HG03342 (cell line): ENCODE data around the gene TBC1D8.
"Not testable (repeated sequence)": the region's sequence is repeated elsewhere in the genome, so short reads cannot be mapped to it uniquely, and the experiment has no call there.

Source experiments
- ATAC-seq: cut with Tn5 transposase; IDR thresholded peaks from one replicate; pipeline ENCODE4 v1.9.1; 2021; ENCODE audit warnings: mild to moderate bottlenecking, moderate library complexity; ENCODE audit not compliant: unreplicated experiment

Gene TBC1D8

DNA sequence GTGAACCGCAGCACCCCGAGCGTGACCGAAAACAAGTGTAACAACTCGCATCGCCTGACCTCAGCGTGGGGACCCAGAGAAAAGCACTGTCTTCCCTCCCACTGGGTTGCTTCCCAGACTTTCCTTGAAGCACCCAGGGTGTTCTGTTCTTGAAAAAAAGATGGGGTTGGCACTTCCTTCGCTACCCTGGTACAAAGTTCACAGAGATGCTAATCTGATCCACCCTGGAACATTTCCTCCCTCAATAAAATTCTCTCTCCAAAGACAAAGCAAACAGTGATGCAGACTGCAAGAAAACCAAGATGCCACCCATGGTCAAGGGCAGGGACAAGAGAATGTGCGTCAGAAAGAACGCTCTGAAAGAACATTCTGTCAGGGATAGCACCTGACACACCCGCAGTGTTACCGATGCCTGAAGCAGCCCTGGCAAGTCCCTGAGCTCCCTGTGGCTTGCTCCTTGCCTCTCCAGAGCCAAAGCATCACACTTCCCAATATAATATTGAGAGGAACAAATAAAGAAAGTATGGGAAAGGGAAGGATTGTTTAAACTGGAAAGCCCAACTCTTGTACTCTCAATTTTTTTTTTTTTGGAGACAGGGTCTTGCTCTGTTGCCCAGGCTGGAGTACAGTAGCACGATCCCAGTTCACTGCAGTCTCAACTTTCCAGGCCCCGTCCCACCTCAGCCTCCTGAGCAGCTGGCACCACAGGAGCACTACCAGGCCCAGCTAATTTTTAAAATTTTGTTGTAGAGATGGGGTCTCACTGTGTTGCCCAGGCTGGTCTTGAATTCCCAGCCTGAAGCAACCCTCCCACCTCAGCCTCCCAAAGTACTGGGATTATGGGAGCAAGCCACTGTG, 70.7 kb downstream of the TBC1D8 start:
- no peak for ATAC-seq

DNA sequence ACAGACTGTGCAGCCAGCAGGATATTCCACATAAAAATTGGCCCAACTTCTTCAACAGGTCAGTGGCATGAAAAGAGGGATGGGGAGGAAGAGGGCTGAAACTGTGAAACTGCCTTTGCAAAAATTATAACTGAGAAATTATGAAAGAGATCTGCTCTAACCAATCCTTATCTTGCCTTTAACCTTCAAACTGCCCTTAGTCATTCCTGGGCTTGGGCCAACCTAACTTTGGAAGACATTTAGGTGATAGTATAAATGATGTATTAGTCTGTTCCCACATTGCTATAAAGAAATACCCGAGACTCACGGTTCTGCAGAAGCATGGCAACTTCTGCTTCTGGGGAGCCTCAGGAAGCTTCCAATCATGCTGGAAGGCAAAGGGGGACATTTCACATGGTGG, 74.6 kb downstream of the TBC1D8 start:
- no peak for ATAC-seq

DNA sequence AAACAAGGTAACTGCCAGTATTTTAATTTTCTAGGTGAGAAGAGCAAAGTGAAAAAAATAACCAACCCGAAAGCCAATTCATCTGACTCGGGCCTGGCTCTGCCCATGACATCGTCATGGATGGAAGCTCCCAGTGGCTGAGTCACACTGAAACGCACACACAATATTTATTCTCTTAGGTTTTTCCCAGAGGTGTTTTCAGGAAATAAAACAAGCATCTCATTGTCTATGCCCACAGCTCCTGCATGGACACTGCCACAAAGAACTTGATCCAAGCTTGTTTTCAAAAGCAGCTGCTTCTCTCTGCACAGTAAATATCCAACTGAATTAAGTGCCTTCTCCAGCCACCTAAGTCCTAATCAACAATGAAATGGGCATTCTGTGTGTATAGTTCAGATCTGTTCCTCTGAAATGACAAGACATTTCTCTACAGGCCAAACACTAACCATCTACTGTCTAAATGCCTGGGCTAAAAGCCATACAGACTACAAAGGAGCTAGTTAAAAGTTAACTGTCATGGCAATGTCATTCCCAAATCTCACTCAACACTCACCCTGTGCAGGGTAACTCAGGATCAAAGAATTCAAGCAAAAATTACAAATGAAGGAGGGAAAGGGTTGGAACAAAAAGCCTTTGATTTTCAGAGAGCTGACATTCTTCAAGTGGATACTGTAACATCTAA, 86.2 kb downstream of the TBC1D8 start:
- ATAC-seq = peak; percentile 54

DNA sequence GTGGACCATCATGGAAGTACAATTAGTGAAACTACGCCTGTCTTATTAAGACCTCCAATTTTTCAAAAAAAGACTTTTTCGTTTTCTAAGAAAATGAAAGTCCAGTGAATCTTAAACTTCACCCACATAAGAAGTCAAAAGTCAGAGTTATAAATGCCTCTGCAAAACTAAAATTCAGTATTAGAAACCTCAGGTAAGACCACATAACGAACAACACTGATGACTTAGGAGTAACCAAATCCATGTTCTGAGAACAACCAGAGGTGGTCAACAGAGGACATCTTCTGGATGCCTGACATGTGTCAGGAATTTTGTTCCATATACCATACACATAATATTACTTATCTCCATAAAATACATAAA, 86.7 kb downstream of the TBC1D8 start:
- ATAC-seq = peak; percentile 20

DNA sequence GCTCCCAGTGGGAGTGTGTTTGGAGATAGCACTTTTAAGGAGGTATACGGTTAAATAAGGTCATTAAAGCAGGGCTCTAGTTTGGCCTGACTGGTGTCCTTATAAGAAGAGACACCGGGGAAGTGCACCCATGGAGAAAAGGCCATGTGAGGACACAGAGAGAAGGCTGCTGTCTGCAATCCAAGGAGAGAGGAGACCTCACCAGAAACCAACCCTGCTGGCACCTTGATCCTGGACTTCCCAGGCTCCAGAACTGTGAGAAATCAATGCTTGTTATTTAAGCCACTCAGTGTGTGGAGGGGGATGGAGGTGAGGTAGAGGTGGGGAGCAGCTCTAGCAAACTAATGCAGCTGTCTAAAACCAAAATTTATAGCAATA, 87.1 kb downstream of the TBC1D8 start:
- no peak for ATAC-seq

DNA sequence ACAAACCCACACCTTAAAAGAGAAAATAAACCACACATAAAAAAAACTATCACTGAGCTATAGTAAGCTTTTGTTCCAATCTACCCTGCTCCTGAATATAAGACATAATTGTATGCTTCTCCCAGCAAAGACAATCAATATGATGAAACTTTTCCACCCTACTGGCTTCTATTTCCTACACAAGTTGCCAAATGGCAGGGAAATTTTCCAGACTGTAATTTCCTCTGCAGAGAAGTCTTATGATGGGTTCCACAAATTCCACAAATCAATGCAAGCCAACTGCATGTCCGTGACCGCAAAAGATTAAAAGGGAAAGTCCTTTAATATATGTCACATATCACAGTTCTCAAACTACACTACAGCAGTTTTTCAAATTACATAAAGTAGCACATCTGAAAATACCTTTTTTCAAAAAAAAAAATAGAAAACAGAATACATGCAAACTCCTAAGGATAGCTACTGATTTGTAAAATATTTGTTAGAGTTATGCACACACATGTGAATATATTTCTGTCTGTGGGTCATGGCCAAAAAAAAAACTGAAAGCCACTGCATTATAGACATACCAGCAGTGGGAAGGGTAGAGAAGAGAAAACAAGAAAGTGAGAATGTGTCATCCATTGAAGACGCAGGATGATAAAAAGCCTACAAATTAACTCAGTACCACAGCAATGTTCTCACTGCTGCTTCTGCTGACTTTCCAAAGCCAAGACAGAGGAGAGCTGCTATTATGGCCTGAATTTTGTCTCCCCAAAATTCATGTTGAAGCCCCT, 87.6 kb downstream of the TBC1D8 start:
- ATAC-seq = no peak

DNA sequence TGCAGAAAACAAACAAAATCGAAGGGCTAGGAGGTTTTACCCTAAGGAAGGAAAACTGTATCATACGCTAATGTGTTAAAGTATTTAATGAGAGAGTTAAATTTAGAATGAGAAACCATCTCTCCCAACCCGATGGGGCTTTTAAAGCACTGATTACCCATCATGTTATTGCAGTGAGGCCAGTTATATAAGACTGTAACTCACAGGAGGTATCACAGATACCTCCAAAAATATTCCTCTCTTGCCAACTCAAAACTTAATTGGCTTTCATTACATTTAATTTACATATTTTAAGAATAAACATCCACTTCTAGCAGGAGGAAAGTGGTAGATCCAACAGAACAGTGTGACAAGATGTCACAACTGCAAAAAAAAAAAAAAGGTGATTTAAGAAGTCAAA, 92.8 kb downstream of the TBC1D8 start:
- no peak for ATAC-seq

DNA sequence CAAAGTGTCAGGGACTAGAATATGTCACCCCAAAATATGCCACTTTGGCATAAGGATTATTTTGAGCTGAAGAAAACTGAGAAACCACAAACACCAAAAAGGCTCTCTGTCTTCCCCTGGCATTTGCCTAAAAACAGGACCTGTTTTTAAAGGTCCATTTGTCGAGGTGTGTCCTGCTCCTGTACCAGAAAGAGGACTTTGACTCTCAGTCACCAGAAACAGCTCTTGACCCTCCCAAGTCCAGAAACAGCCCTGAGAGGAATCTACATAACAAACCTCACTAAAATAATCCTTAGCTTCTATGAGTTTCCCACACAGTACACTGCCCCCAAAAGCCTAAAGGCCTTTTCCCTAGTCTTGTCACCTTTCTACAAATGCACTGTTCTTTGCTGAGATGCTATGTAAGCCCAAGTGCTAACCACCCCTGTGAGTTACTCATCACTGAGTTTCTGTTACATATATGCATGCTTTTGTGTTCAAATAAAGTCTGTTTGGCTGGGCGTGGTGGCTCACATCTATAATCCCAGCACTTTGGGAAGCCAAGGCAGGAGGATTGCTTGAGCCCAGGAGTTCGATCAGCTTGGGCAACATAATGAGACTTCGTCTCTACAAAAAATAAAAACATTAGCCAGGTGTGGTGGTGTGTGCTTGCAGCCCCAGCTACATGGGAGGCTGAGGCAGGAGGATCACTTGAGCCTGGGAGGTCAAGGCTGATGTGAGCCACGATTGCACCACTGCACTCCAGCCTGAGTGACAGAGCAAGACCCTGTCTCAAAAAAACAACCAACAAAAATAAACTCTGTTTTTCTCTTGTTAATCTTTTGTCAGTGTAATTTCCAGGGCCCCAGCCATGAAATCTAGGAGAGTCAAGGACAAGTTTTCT, 93.9 kb downstream of the TBC1D8 start:
- ATAC-seq = no peak

DNA sequence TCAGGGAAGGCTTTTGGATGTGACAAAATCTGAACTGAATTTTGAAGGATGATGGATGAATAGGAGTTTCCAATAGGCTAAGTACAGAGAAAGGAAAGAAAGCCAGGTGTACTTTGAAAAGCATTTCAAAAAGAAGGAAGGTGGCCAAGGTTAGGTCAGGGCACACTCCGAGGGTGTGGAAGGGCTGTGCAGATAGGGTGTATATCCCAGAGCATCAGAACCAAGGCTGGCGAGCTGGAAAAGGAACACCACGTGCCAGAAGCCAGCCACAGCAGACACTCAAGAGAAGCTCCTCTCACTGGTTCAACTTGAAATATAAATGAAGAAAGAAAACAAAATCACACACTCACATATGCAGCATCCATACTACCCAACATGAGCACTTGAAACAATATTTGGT, 98.1 kb downstream of the TBC1D8 start:
- ATAC-seq = no peak

DNA sequence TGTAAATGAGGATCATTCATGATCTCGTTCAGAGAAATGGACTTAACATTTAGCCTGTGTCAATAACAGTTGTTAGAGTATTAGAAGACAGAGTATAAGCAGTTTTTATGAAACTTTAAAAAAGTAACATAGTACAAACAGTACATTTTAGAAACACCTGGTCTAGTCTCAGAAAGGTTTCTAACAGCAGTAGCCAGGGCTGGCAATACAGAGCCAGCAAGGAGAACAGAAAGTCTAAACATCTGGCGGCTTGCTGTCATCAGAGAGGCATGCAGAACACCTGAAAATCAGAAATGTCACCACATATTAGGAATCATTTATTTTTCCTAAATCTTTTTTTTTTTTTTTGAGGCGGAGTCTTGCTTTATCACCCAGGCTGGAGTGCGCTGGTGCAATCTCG, 99.0 kb downstream of the TBC1D8 start:
- no peak for ATAC-seq

DNA sequence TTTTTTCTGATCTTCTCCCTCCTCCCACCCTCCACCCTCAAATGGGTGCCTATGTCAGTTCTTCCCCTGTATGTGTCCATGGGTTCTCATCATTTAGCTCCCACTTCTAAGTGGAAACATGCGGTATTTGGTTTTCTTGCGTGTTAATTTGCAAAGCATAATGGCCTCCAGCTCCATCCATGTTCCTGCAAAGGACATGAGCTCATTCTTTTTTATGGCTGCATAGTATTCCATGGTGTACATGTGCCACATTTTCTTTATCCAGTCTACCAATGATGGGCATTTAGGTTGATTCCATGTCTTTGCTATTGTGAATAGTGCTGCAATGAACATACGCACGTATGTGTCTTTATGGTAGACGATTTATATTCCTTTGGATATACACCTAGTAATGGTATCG, 100.3 kb downstream of the TBC1D8 start:
- not testable (repeated sequence) for ATAC-seq

DNA sequence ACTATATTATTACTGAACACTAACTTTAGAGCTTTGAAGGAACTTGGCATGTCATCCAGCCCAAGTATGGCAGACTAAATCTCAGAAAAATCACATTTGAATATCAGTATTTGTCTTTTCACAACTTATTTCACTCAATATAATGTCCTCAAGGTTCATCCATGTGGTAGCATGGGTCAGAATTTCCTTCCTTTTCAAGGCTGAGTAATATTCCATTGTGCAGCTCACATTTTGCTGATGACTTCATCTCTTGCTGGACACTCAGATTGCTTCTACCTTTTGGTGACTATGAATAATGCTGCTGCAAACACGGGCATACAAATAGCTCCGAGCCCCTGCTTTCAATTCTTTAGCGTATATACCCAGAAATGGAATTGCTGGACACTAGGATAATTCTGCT, 102.4 kb downstream of the TBC1D8 start:
- ATAC-seq = no peak

DNA sequence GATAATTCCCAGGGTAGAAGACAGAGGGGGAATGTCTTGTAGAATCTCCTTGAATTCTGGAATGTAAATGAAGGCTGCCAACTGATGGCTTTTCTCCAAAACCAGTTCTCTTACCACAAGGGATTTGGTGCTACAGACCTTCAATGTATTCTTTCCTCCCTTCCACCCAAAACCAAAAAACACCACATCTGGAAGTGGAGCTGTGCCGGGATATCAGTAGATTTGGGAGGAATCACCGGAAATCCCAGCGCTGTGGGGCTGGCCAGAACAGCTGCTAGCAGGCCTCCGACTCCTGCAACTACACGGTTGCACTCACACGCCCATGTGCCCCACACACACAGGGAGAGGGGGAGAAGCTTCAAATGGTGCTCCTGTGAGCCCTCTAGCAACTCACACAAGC, 103.4 kb downstream of the TBC1D8 start:
- ATAC-seq = no peak

DNA sequence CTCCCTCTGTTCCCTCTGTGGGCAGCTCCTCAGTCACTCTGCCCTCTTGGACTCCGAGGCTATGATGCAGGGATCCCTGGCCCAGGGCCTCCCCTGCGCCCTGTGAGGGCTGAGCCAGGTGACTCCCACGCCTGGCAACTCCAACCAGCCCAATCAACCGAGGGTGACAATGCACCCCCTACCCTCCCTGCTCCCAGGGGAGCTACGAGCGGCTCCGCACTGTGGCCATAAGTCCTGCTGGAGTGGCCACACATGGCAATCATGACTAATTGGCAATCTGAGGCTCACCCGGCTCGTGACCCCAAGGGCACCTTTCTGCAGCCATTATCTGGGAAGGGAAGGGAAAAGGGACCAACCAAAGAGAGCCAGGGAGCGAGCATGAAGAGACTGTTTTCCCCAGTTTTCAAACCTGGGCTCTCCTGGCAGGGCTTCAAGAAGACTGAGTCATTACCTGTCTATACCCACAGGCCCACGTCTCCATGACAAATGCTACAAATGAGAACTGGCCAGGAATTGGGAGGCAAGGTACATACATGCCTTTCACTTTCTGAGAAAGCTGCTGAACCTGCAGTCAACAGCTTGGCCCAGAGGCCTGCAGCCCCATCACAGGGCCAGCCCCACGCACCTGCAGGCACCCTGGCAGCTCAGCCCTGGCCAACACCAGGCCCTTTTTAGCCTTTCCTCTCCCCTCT, 104.0 kb downstream of the TBC1D8 start:
- no peak for ATAC-seq

DNA sequence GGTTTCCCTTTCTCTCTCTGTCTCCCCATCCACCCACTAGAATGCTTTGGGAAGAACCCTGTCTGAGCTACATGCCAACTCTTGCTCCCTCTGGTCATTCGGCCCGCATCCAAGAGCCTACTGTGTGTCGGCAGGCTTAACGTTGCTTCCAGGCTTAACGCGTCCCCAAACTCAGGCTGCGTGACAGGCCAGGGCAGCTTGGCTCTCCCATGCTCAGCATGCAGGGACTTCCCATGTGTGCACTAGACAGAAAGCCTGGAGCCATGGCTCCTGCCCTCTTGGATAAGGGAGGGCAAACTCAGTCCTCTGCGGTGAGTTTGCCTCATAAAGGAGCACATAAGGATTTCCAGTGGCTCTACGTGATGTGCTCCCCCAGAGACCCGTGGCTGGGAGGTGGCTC, 105.9 kb downstream of the TBC1D8 start:
- ATAC-seq = no peak

DNA sequence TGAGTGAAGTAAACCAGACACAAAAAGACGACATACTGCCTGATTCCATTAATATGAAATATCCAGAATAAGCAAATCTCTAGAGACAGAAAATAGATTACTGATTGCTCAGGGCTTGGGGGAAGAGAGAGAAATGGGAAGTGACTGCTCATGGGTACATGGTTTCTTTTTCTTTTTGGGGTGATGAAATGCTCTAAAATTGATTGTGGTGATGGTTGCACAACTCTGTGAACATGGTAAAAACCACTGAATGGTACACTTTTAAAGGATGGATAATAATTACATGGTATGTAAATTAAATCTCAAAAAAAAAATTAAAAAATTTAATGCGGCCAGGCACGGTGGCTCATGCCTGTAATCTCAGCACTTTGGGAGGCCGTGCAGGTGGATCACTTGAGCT, 109.8 kb downstream of the TBC1D8 start:
- no peak for ATAC-seq

DNA sequence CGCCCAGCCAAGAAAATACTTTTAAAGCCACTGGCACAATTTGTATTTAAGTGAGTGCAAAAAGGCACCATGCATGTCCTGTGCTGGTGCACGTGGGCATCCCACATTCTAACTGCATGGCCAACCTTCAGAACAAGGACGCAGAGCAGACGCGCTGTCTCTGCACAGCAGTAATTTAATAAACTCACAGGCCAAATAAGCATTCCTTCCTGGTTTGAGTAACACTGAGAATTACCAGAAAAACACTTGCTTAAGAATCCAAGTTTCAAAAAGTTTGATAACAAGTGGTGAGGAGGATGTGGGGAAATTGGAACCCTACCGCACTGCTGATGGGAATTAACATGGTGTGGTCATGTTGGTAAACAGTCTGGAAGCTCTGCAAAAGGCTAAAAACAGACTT, 110.4 kb downstream of the TBC1D8 start:
- ATAC-seq = no peak

DNA sequence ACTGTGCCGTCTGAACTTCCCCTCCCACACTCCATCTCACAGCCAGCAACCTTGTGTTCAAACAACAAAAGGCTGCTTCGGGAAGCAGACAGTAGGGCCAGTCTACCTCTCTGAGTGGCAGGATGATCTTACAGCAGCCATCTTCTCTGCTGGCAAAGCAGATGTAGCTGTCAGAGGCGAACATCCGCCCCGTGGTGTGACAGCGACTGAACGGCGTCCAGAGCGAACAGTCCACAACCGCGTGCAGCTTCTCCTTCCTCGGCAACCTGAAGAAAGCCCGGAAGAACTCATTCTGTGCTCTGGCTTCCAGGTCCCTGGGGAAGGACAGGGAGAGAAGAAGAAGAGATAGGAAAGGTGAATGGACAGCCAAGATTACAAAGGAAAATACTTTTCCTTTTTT, 111.1 kb downstream of the TBC1D8 start:
- ATAC-seq = no peak

DNA sequence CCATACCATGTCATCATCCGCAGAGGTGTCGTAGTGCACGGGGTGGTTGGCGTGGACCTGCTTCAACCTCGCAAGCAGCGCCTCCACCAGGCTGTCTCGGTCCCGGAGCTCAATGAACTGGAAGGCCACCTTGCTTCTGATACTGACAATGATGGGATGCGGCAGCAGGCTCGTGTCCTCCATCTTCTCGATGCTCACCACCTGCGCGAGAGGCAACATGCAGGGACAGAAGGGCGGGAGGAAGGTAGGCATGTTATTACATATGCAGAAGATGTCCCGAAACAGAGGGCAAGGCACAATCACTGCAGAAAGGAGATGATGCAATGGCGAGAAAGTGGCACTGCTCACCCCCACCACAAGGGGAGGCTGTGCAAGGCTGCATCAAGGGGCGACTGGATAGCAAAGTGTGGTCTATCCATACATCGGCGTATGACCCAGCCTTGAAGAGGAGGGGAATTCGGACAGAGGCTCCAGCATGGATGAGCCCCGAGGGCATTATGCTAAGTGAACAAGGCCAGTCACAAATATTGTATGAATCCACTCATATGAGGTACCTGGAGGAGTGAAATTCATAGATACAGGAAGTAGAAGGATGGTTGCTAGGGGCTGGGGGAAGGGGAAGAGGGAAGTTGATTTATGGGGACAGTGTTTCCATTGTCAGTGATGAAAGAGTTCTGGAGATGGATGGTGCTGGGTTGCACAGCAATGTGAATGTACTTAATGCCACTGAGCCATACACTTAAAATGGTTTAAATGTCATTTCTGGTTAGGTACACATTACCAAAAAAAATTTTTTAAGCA, 112.5 kb downstream of the TBC1D8 start:
- no peak for ATAC-seq
